ENCODE results near the gene DDX56. TPM values are rescaled to one million over a fixed set of nuclear protein-coding genes. Genes with fewer than 3 reads are reported as not detected.

The DDX56 gene
- total RNA-seq, 1 experiment from 2014 or later, result 154 TPM

- BruUV-seq (replicated peaks), result no TSS peak
- CTCF ChIA-PET, result no interaction called here
- Histone ChIP-seq H3K4me1 (peaks cover 10% of the 10 kb centered on the region; the same call in 1 of the 2 replicates), H3K9me3 (no peaks in the 10 kb centered on the region), H3K36me3 (ENCODE audit: control insufficient read depth, insufficient read depth, low read length) (peaks cover 8% of the 10 kb centered on the region), H3K4me3 (ENCODE audit: low read depth, low read length) (no peak overlapping the region), H3K27me3 (replicated peaks; ENCODE audit: control insufficient read depth, insufficient read depth, low read length) (no peaks in the 10 kb centered on the region)
- H3K27me3 Mint-ChIP-seq (ENCODE audit: insufficient read depth, unreplicated experiment), result no peaks in the 10 kb centered on the region
- H3K36me3 Mint-ChIP-seq (ENCODE audit: insufficient read depth, unreplicated experiment), result peaks cover 90% of the 10 kb centered on the region
- DNase-seq, result no peak
- peak overlapping the region; percentile 95 for H3K4me3 Mint-ChIP-seq (ENCODE audit: unreplicated experiment)
- TF ChIP-seq CTCF (IDR thresholded peaks at IDR 0.05; ENCODE audit: insufficient read depth in 1 of 2, low read depth in 1 of 2, low read length in 1 of 2, severe bottlenecking in 1 of 2, unreplicated experiment in 1 of 2), result no peak
- peaks cover 15% of the 10 kb centered on the region for H3K4me1 Mint-ChIP-seq (ENCODE audit: low read depth, unreplicated experiment)
- POLR2A ChIA-PET, result no interaction called here
- no peaks in the 10 kb centered on the region for H3K9me3 Mint-ChIP-seq (ENCODE audit: unreplicated experiment)
- H3K27ac Mint-ChIP-seq (ENCODE audit: unreplicated experiment), result peak overlapping the region; percentile 92
- intact Hi-C loops (cut with micrococcal nuclease; ENCODE audit: unreplicated experiment), result no loop called here
These were observed 1.3 kb upstream of the DDX56 start for GRCh38 chr7:44575054-44575453.

GRCh38 chr7:44574287-44574872, 672 bp upstream of the DDX56 start:
- Mint-ChIP-seq H3K27ac (ENCODE audit: unreplicated experiment) (peak overlapping the region; percentile 92), H3K4me1 (ENCODE audit: low read depth, unreplicated experiment) (peaks cover 10% of the 10 kb centered on the region), H3K27me3 (ENCODE audit: insufficient read depth, unreplicated experiment) (no peaks in the 10 kb centered on the region), H3K4me3 (ENCODE audit: unreplicated experiment) (peak overlapping the region; percentile 95), H3K9me3 (ENCODE audit: unreplicated experiment) (no peaks in the 10 kb centered on the region), H3K36me3 (ENCODE audit: insufficient read depth, unreplicated experiment) (peaks cover 90% of the 10 kb centered on the region)
- POLR2A ChIA-PET, result interaction anchor here (0.6 to 1.7 kb wide), 14 partner anchors 8 to 552 kb away, joined by 3 to 26 read pairs (median 7); partner anchors contain the start of genes CCM2, H2AZ2, NUDCD3 and OGDH
- no peak for TF ChIP-seq CTCF (IDR thresholded peaks at IDR 0.05; ENCODE audit: insufficient read depth in 1 of 2, low read depth in 1 of 2, low read length in 1 of 2, severe bottlenecking in 1 of 2, unreplicated experiment in 1 of 2)
- CTCF ChIA-PET, result interaction anchor here (0.6 to 1.3 kb wide), 4 partner anchors 10 to 226 kb away, joined by 3 to 10 read pairs (median 4); no protein-coding TSS in a partner anchor
- TSS peak; percentile 67 for BruUV-seq (replicated peaks)
- no peaks in the 10 kb centered on the region for H3K9me3 ChIP-seq
- H3K4me3 ChIP-seq (ENCODE audit: low read depth, low read length), result peak overlapping the region; percentile 88
- no peak for DNase-seq
- no peaks in the 10 kb centered on the region for H3K27me3 ChIP-seq (replicated peaks; ENCODE audit: control insufficient read depth, insufficient read depth, low read length)
- peaks cover 11% of the 10 kb centered on the region for H3K36me3 ChIP-seq (ENCODE audit: control insufficient read depth, insufficient read depth, low read length)
- intact Hi-C loops (cut with micrococcal nuclease; ENCODE audit: unreplicated experiment), result no loop called here
- 0 out of 2 replicates have a peak, but pooled peaks cover 8% of the 10 kb centered on the region for H3K4me1 ChIP-seq

GRCh38 chr7:44572771-44573170, 937 bp downstream of the DDX56 start:
- H3K27me3 ChIP-seq (replicated peaks; ENCODE audit: control insufficient read depth, insufficient read depth, low read length), result no peaks in the 10 kb centered on the region
- H3K36me3 ChIP-seq (ENCODE audit: control insufficient read depth, insufficient read depth, low read length), result peaks cover 14% of the 10 kb centered on the region
- H3K27ac Mint-ChIP-seq (ENCODE audit: unreplicated experiment), result peak overlapping the region; percentile 92
- POLR2A ChIA-PET, result interaction anchor here (1.0 to 1.7 kb wide), 3 partner anchors 33 to 176 kb away, joined by 5 to 16 read pairs (median 7); partner anchors contain the start of genes NUDCD3 and OGDH
- peaks cover 88% of the 10 kb centered on the region for H3K36me3 Mint-ChIP-seq (ENCODE audit: insufficient read depth, unreplicated experiment)
- BruUV-seq (replicated peaks), result no TSS peak
- H3K4me3 ChIP-seq (ENCODE audit: low read depth, low read length), result peak overlapping the region; percentile 88
- DNase-seq, result no peak
- no peaks in the 10 kb centered on the region for H3K9me3 ChIP-seq
- TF ChIP-seq CTCF (IDR thresholded peaks at IDR 0.05; ENCODE audit: insufficient read depth in 1 of 2, low read depth in 1 of 2, low read length in 1 of 2, severe bottlenecking in 1 of 2, unreplicated experiment in 1 of 2), result no peak
- intact Hi-C loops (cut with micrococcal nuclease; ENCODE audit: unreplicated experiment), result no loop called here
- peaks cover 10% of the 10 kb centered on the region for H3K4me1 Mint-ChIP-seq (ENCODE audit: low read depth, unreplicated experiment)
- H3K27me3 Mint-ChIP-seq (ENCODE audit: insufficient read depth, unreplicated experiment), result no peaks in the 10 kb centered on the region
- CTCF ChIA-PET, result no interaction called here
- H3K4me1 ChIP-seq, result 0 out of 2 replicates have a peak, but pooled peaks cover 8% of the 10 kb centered on the region
- peak overlapping the region; percentile 95 for H3K4me3 Mint-ChIP-seq (ENCODE audit: unreplicated experiment)
- H3K9me3 Mint-ChIP-seq (ENCODE audit: unreplicated experiment), result no peaks in the 10 kb centered on the region
